Pancreas (tissue), 10 donors: ENCODE data around the gene PDLIM3. TPM values are rescaled to one million over a fixed set of nuclear protein-coding genes. Genes with fewer than 3 reads are reported as not detected.

ENCODE experiments used
- ATAC-seq, 4 donors: fragments of 200-7000 bp; cut with Tn5 transposase; one replicate each; pipeline versions ENCODE4 v1.8.0 to v1.9.1; 2020; ENCODE audit warnings: mild to moderate bottlenecking in 4 of 4, moderate library complexity in 4 of 4
- DNase-seq, 6 donors: peaks; one replicate each; pipeline ENCODE4 v3.0.0-alpha.2; 2020
- FAIRE-seq: peaks from 2 replicates; lab custom pipeline; 2012; peaks lifted over from hg19 to GRCh38; lab: Jason Lieb, UNC
- H3K27ac ChIP-seq, 4 donors: fragments of 200-600 bp; sonication (generic); 1 replicate in 3 of 4; 2 replicates in 1 of 4; pipeline versions ENCODE4 v1.5.0 to v1.8.0; 2020
- H3K27me3 ChIP-seq, 4 donors: fragments of 200-600 bp; one replicate each; pipeline ENCODE4 v1.8.0; 2021
- H3K36me3 ChIP-seq, 3 donors: fragments of 200-600 bp; sonication (generic) in 1 of 3; one replicate each; pipeline versions ENCODE4 v1.5.0 to v1.8.0; 2020 to 2021
- H3K4me1 ChIP-seq, 3 donors: fragments of 200-600 bp; one replicate each; pipeline ENCODE4 v1.8.0; 2021
- H3K4me3 ChIP-seq, 4 donors: fragments of 200-600 bp; sonication (generic) in 2 of 4; one replicate each; pipeline versions ENCODE4 v1.5.0 to v1.8.0; 2020 to 2021
- H3K9me3 ChIP-seq, 4 donors: fragments of 200-600 bp; one replicate each; pipeline ENCODE4 v1.8.0; 2021
- CTCF ChIP-seq, 4 donors: fragments of 200-600 bp; sonication (generic) in 3 of 4; IDR thresholded peaks; one replicate each; pipeline versions ENCODE4 v1.5.0 to v1.8.0; 2021; ENCODE audit warnings: antibody characterized with exemption in 4 of 4
- WGBS, 2 donors: extraction: QIAGEN DNeasy Blood & Tissue Kit; methylation state at CpG; one replicate each; pipeline ENCODE4 v1.1.7; 2013; 5-methylcytosine and 5-hydroxymethylcytosine counted together
- intact Hi-C, 3 donors: fragments of 100-400 bp; cut with DNase I; formaldehyde crosslinking; loops; one replicate each; pipeline versions ENCODE4 v1.11.1 to v1.14.2; 2022
- polyA plus RNA-seq, 2 donors: library from polyadenylated mRNA; stranded (reverse); fragments of 200-250 nt; gene quantifications; one replicate each; pipeline ENCODE4 v1.2.3, GENCODE V29; 2013
- total RNA-seq, 6 donors: library from RNA; stranded (reverse); fragmentation: NEBNext Ultra II Directional in 4 of 6; extraction: Animal tissue kit (Norgen Biotek cat#: 25700) in 4 of 6; gene quantifications; one replicate each; pipeline versions ENCODE4 v1.2.1 to v1.2.4, GENCODE V29; 2021 to 2023
- donor health status: healthy with polysubstance abuse.
- donor health status: DM: no; HTN: no; CAD: no; lungs with moderate emphysema.
- donor health status: DM: no; HTN: no; CAD: no.
- donor health status: control.
- donor health status: control.
- donor health status: Bipolar disorder and iron deficiency.
- donor health status: DM: yes; HTN: yes; CAD: no.
- donor health status: DM: no; HTN: no; CAD: no.
- donor health status: DM: no; HTN: no; CAD: no.
- donor health status: DM: yes; HTN: yes; CAD: no.

The PDLIM3 gene
- total and polyA plus RNA-seq, 8 donors = 6.3 to 50.5 (median 18.9) TPM

GRCh38 chr4:185510806-185511205, 24.5 kb downstream of the PDLIM3 start:
- 19 to 20% methylated on average over 5 of the region's 5 CpGs for WGBS, 2 donors
- no peaks in the 10 kb centered on the region for H3K36me3 ChIP-seq
- no peak overlapping the region for H3K4me3 ChIP-seq
- H3K4me1 ChIP-seq = peaks cover 0 to 5% (median 0%) of the 10 kb centered on the region in 3 donors
- H3K27me3 ChIP-seq = no peaks in the 10 kb centered on the region
- peak; percentile 63 to 76 (median 72) for ATAC-seq
- TF ChIP-seq CTCF (IDR thresholded peaks at IDR 0.05) = no peak
- no peaks in the 10 kb centered on the region for H3K9me3 ChIP-seq
- peak in 2 of 6 donors; percentile 41 to 43 for DNase-seq
- no peak overlapping the region for H3K27ac ChIP-seq
- intact Hi-C loops = no loop called here
- FAIRE-seq = no peak

- H3K9me3 ChIP-seq = no peaks in the 10 kb centered on the region
- ATAC-seq = peak; percentile 44 to 82 (median 63)
- intact Hi-C loops = no loop called here
- no peaks in the 10 kb centered on the region for H3K27me3 ChIP-seq
- WGBS, 2 donors = 61 to 65% methylated on average over 4 of the region's 4 CpGs
- H3K4me1 ChIP-seq = peaks cover 0 to under 1% (median 0%) of the 10 kb centered on the region in 3 donors
- no peak for DNase-seq
- H3K27ac ChIP-seq = no peak overlapping the region
- FAIRE-seq = no peak
- H3K36me3 ChIP-seq = no peaks in the 10 kb centered on the region
- H3K4me3 ChIP-seq = no peak overlapping the region
- TF ChIP-seq CTCF (IDR thresholded peaks at IDR 0.05) = no peak
Observed at GRCh38 chr4:185508181-185508580, 27.1 kb downstream of the PDLIM3 start.

- no peak for FAIRE-seq
- Histone ChIP-seq H3K27me3 (no peaks in the 10 kb centered on the region), H3K27ac (no peak overlapping the region), H3K9me3 (no peaks in the 10 kb centered on the region), H3K4me3 (no peak overlapping the region), H3K4me1 (no peaks in the 10 kb centered on the region), H3K36me3 (no peaks in the 10 kb centered on the region)
- intact Hi-C loops = no loop called here
- ATAC-seq = no peak
- WGBS, 2 donors = 89 to 93% methylated on average over 20 of the region's 20 CpGs
- no peak for TF ChIP-seq CTCF (IDR thresholded peaks at IDR 0.05)
- no peak for DNase-seq
Observed at GRCh38 chr4:185506422-185506821, 28.9 kb downstream of the PDLIM3 start.

GRCh38 chr4:185504098-185505047, 30.9 kb downstream of the PDLIM3 start:
- WGBS, 2 donors = 84 to 85% methylated on average over 21 of the region's 21 CpGs
- TF ChIP-seq CTCF (IDR thresholded peaks at IDR 0.05) = no peak
- peak in 3 of 4 donors; percentile 21 to 54 (median 37) for ATAC-seq
- H3K27me3 ChIP-seq = no peaks in the 10 kb centered on the region
- no peak overlapping the region for H3K4me3 ChIP-seq
- no peak for FAIRE-seq
- no peaks in the 10 kb centered on the region for H3K4me1 ChIP-seq
- intact Hi-C loops = no loop called here
- no peaks in the 10 kb centered on the region for H3K9me3 ChIP-seq
- H3K36me3 ChIP-seq = no peaks in the 10 kb centered on the region
- H3K27ac ChIP-seq = no peak overlapping the region
- DNase-seq = no peak

GRCh38 chr4:185502386-185502785, 32.9 kb downstream of the PDLIM3 start:
- Histone ChIP-seq H3K9me3 (no peaks in the 10 kb centered on the region), H3K36me3 (no peaks in the 10 kb centered on the region), H3K27ac (no peak overlapping the region), H3K4me1 (peaks cover 0 to 5% (median 0%) of the 10 kb centered on the region in 3 donors), H3K4me3 (no peak overlapping the region), H3K27me3 (no peaks in the 10 kb centered on the region)
- DNase-seq = no peak
- TF ChIP-seq CTCF (IDR thresholded peaks at IDR 0.05) = no peak
- WGBS, 2 donors = 86 to 88% methylated on average over 11 of the region's 11 CpGs
- no peak for ATAC-seq
- FAIRE-seq = no peak
- intact Hi-C loops = no loop called here
